Ishikawa (cell line): Measurements from ENCODE around the gene AP3S2.

ENCODE experiments used
- CEBPB ChIP-seq: IDR thresholded peaks from 2 replicates; pipeline ENCODE4 v1.6.1; 2012
- CREB1 ChIP-seq: IDR thresholded peaks from 2 replicates; pipeline ENCODE4 v1.6.1; 2012; ENCODE audit warnings: low read depth
- EGR1 ChIP-seq: IDR thresholded peaks from 2 replicates; pipeline ENCODE4 v1.6.1; 2012
- EP300 ChIP-seq: IDR thresholded peaks from 2 replicates; pipeline ENCODE4 v1.6.1; 2012; ENCODE audit warnings: borderline replicate concordance
- FOXM1 ChIP-seq: IDR thresholded peaks from 2 replicates; pipeline ENCODE4 v1.6.1; 2012; ENCODE audit warnings: low read depth, borderline replicate concordance
- NFIC ChIP-seq: IDR thresholded peaks from 2 replicates; pipeline ENCODE4 v1.6.1; 2012
- RAD21 ChIP-seq: IDR thresholded peaks from 2 replicates; pipeline ENCODE4 v1.6.1; 2012; ENCODE audit warnings: low read depth
- TAF1 ChIP-seq: IDR thresholded peaks from 2 replicates; pipeline ENCODE4 v1.6.1; 2012; ENCODE audit warnings: low read depth, mild to moderate bottlenecking
- TCF12 ChIP-seq: IDR thresholded peaks from 2 replicates; pipeline ENCODE4 v1.6.1; 2012; ENCODE audit warnings: low read depth
- TEAD4 ChIP-seq: IDR thresholded peaks from 2 replicates; pipeline ENCODE4 v1.6.1; 2012
- YY1 ChIP-seq: IDR thresholded peaks from 2 replicates; pipeline ENCODE4 v1.6.1; 2012; ENCODE audit warnings: low read depth
- ZBTB7A ChIP-seq: IDR thresholded peaks from 2 replicates; pipeline ENCODE4 v1.6.1; 2012; ENCODE audit warnings: low read depth
- TF ChIP-seq, protein P1 (sequence below): IDR thresholded peaks from 2 replicates; pipeline ENCODE4 v1.6.1; 2012
- TF ChIP-seq, protein P2 (sequence below): IDR thresholded peaks from 2 replicates; pipeline ENCODE4 v1.6.1; 2012
- TF ChIP-seq, protein P3 (sequence below): IDR thresholded peaks from 2 replicates; pipeline ENCODE4 v1.6.1; 2012; ENCODE audit warnings: low read depth, mild to moderate bottlenecking

The AP3S2 gene

DNA sequence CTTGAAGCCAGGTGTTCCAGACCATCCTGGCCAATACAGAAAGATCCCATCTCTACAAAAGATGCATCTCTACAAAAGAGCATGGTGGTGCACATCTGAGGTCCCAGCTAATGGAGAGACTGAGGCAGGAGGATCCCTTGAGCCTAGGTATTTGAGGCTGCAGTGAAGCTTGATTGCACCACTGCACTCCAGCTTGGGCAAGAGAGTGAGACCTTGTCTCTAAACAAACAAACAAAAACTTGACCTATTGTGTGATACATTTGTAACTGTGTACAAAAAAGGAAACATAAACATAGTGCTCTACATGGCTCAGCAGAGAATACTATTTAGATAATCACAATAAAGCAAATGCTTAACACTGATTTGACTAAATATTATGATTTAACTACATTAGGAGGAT lies 97.8 kb downstream of the AP3S2 start:
- TF ChIP-seq, protein P1, sequence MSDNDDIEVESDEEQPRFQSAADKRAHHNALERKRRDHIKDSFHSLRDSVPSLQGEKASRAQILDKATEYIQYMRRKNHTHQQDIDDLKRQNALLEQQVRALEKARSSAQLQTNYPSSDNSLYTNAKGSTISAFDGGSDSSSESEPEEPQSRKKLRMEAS = no peak
- TF ChIP-seq TEAD4 = no peak
- no peak for TF ChIP-seq CREB1
- TF ChIP-seq YY1 = no peak
- TF ChIP-seq NFIC = no peak
- TF ChIP-seq, protein P2, sequence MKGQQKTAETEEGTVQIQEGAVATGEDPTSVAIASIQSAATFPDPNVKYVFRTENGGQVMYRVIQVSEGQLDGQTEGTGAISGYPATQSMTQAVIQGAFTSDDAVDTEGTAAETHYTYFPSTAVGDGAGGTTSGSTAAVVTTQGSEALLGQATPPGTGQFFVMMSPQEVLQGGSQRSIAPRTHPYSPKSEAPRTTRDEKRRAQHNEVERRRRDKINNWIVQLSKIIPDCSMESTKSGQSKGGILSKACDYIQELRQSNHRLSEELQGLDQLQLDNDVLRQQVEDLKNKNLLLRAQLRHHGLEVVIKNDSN = no peak
- TF ChIP-seq EGR1 = no peak
- TF ChIP-seq ZBTB7A = no peak
- TF ChIP-seq EP300 = no peak
- TF ChIP-seq RAD21 = no peak
- TF ChIP-seq, protein P3, sequence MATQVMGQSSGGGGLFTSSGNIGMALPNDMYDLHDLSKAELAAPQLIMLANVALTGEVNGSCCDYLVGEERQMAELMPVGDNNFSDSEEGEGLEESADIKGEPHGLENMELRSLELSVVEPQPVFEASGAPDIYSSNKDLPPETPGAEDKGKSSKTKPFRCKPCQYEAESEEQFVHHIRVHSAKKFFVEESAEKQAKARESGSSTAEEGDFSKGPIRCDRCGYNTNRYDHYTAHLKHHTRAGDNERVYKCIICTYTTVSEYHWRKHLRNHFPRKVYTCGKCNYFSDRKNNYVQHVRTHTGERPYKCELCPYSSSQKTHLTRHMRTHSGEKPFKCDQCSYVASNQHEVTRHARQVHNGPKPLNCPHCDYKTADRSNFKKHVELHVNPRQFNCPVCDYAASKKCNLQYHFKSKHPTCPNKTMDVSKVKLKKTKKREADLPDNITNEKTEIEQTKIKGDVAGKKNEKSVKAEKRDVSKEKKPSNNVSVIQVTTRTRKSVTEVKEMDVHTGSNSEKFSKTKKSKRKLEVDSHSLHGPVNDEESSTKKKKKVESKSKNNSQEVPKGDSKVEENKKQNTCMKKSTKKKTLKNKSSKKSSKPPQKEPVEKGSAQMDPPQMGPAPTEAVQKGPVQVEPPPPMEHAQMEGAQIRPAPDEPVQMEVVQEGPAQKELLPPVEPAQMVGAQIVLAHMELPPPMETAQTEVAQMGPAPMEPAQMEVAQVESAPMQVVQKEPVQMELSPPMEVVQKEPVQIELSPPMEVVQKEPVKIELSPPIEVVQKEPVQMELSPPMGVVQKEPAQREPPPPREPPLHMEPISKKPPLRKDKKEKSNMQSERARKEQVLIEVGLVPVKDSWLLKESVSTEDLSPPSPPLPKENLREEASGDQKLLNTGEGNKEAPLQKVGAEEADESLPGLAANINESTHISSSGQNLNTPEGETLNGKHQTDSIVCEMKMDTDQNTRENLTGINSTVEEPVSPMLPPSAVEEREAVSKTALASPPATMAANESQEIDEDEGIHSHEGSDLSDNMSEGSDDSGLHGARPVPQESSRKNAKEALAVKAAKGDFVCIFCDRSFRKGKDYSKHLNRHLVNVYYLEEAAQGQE = no peak
- TF ChIP-seq FOXM1 = no peak
- TF ChIP-seq TAF1 = no peak
- TF ChIP-seq CEBPB = no peak
- no peak for TF ChIP-seq TCF12

DNA sequence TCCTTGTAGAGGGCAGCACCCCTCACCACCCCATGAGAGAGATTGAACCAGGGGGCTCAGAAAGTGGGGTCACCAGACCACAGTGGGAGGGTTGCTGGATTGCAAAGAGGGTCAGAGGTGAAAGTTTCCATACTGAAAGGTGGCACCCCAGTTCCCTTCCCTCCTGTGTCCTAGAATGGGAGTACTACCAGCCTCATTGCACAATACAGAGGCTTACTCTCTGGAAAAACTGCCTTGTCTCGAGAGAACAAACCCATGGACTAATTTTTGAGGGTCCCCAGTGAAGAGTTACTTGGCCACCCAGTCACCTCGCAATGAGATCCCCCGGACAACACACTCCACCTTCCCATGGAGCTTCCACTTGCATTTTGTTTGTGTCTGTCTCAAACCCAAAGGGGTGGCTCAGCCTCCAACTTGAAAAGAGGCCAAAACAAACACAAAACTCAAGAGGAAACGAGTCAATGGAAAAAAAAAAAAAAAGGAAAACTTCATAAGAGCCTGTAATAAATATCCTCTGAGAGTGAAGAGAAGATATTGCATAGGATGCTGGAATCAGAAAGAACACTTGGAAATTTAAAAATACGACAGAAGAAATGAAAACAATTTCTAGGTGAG lies 99.1 kb downstream of the AP3S2 start:
- no peak for TF ChIP-seq FOXM1
- TF ChIP-seq TEAD4 = no peak
- no peak for TF ChIP-seq EP300
- no peak for TF ChIP-seq CREB1
- TF ChIP-seq TCF12 = no peak
- no peak for TF ChIP-seq RAD21
- no peak for TF ChIP-seq YY1
- no peak; the same call in 1 of the 2 replicates for TF ChIP-seq CEBPB
- no peak for TF ChIP-seq EGR1

DNA sequence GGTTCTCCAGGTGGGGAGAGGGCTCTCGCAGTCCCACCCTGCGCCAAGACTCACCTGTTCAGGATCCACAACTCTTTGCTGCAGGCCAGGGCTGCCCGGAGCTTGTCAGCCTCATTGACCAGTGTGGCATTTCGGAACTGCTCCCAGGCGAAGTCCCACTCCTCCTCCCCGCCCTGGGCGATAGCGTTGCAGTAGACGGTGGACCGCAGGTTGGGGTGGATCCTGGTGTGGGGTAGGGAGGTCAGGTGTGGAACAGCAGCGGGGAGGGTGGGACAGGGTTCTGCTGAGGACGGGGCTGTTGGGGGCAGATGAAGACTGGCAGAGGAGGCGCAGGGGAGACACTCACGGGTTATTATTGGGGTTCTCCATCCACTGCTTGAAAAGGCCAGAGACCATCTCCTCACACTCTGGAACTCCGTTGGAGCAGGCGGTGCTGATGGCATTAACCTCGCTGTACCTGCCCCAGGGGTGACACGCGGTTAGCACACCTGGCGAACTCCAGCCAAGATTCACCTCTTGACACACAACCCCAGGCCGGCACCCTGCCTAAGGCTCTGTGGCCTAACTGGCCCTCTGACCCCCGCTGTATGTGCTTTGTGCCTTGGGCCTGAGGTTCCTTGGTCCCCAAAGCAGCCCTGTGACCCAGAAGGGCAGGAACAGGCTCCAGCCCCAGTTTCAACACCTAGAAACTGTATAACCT lies 101.5 kb downstream of the AP3S2 start:
- no peak for TF ChIP-seq CEBPB
- no peak for TF ChIP-seq TCF12
- no peak for TF ChIP-seq CREB1
- no peak for TF ChIP-seq TAF1
- no peak for TF ChIP-seq FOXM1
- no peak for TF ChIP-seq TEAD4
- TF ChIP-seq, protein P1 = no peak
- no peak for TF ChIP-seq EGR1
- no peak for TF ChIP-seq ZBTB7A
- no peak for TF ChIP-seq YY1
- no peak for TF ChIP-seq RAD21
- TF ChIP-seq, protein P3 = no peak
- TF ChIP-seq, protein P2 = no peak

DNA sequence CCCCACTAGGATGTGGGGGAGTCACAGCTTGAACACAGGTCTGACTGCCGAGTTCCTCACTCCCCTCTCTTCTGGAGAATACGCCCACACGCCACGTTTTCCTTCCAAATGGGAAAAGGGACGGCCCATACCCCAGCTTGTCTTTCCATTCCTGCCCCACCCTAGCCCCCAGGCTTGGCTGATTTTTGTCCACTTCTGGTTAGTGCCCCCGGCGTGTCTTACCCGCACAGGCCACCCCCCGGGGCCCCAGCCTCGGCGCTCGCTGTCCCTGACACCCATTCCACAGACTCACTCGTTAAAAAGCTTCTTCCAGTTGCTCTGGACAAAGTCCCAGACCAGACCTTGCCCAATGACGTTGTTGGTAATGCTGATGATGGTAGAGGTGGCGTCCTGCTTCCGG lies 103.1 kb downstream of the AP3S2 start:
- TF ChIP-seq EGR1 (no peak), RAD21 (no peak), FOXM1 (no peak), TEAD4 (no peak), CEBPB (no peak), ZBTB7A (no peak), CREB1 (no peak), NFIC (no peak), TCF12 (no peak), TAF1 (no peak), YY1 (no peak), EP300 (no peak)
- TF ChIP-seq, protein P1 = no peak
- TF ChIP-seq, protein P3 = no peak
- TF ChIP-seq, protein P2 = no peak
